A549 (cell line): ENCODE results near the gene NCS1.

ENCODE experiments used
- BHLHE40 ChIP-seq: IDR thresholded peaks from 2 replicates; pipeline ENCODE4 v1.6.1; 2012; ENCODE audit warnings: low read depth, low read length, inconsistent platforms
- CHD4 ChIP-seq: fragments of 200-600 bp; sonication (generic); IDR thresholded peaks from 2 replicates; pipeline ENCODE4 v1.6.1; 2016; ENCODE audit warnings: antibody characterized with exemption, mild to moderate bottlenecking, borderline replicate concordance
- EP300 ChIP-seq, 2 experiments: fragments of >200 bp; sonication (Bioruptor Twin); formaldehyde crosslinking; IDR thresholded peaks; 2 replicates in 1 of 2; 3 replicates in 1 of 2; pipeline ENCODE4 v1.6.1; 2016 to 2017
- POLR2A ChIP-seq: IDR thresholded peaks from 2 replicates; pipeline ENCODE4 v1.6.1; 2012; ENCODE audit warnings: mild to moderate bottlenecking, low read length
- POLR2AphosphoS2 ChIP-seq: conservative IDR thresholded peaks from 2 replicates; pipeline ENCODE4 v1.6.1; 2012; ENCODE audit warnings: low read length, improper control_type of control experiment, inconsistent platforms
- SMC3 ChIP-seq: fragments of >200 bp; sonication (Bioruptor Twin); formaldehyde crosslinking; IDR thresholded peaks from 3 replicates; pipeline ENCODE4 v1.6.1; 2018; ENCODE audit warnings: inconsistent platforms
- USF2 ChIP-seq: fragments of 450-650 bp; IDR thresholded peaks from 2 replicates; pipeline ENCODE4 v1.6.1; 2014; ENCODE audit warnings: antibody characterized with exemption
- TF ChIP-seq, protein P1 (sequence below): fragments of >200 bp; sonication (Bioruptor Twin); formaldehyde crosslinking; IDR thresholded peaks from 3 replicates; pipeline ENCODE4 v1.5.1; 2016

GRCh38 chr9:130259044-130259443, 86.8 kb downstream of the NCS1 start:
- TF ChIP-seq POLR2A (no peak), USF2 (no peak), SMC3 (no peak), BHLHE40 (no peak), CHD4 (no peak), EP300 (IDR thresholded peaks at IDR 0.05) (no peak), POLR2AphosphoS2 (no peak)
- TF ChIP-seq, protein P1, sequence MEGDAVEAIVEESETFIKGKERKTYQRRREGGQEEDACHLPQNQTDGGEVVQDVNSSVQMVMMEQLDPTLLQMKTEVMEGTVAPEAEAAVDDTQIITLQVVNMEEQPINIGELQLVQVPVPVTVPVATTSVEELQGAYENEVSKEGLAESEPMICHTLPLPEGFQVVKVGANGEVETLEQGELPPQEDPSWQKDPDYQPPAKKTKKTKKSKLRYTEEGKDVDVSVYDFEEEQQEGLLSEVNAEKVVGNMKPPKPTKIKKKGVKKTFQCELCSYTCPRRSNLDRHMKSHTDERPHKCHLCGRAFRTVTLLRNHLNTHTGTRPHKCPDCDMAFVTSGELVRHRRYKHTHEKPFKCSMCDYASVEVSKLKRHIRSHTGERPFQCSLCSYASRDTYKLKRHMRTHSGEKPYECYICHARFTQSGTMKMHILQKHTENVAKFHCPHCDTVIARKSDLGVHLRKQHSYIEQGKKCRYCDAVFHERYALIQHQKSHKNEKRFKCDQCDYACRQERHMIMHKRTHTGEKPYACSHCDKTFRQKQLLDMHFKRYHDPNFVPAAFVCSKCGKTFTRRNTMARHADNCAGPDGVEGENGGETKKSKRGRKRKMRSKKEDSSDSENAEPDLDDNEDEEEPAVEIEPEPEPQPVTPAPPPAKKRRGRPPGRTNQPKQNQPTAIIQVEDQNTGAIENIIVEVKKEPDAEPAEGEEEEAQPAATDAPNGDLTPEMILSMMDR, result no peak
